AG04450 (cell line): ENCODE measurements around the gene MYL4. TPM values are rescaled to one million over a fixed set of nuclear protein-coding genes. Genes with fewer than 3 reads are reported as not detected.
"Not testable (repeated sequence)": the region's sequence is repeated elsewhere in the genome, so short reads cannot be mapped to it uniquely, and the experiment has no call there.

ENCODE experiments used
- CTCF ChIA-PET: fragments of 300-600, 350-600 bp; formaldehyde crosslinking; extraction: SDS; loops from one replicate; lab custom pipeline; 2022; ENCODE audit warnings: antibody characterized with exemption, inconsistent platforms; lab: Charles Lee
- POLR2A ChIA-PET: fragments of 350-600 bp; formaldehyde crosslinking; extraction: SDS; loops from one replicate; lab custom pipeline; 2021; ENCODE audit warnings: antibody characterized with exemption, inconsistent platforms; lab: Yijun Ruan, JAX
- DNase-seq: peaks from one replicate; pipeline ENCODE4 v3.0.0-alpha.2; 2011; ENCODE audit warnings: low read depth, low spot score
- H3K27ac ChIP-seq: one replicate; pipeline ENCODE4 v1.5.1; 2012; ENCODE audit warnings: low read depth, low read length, control low read depth
- H3K27me3 ChIP-seq: one replicate; pipeline ENCODE4 v1.6.0; 2012; ENCODE audit warnings: low read length; ENCODE audit not compliant: control insufficient read depth, insufficient read depth
- H3K4me3 ChIP-seq: 2 replicates; pipeline ENCODE4 v1.5.1; 2011; ENCODE audit warnings: mild to moderate bottlenecking, low read depth, low read length, control low read depth
- H3K9me3 ChIP-seq: 2 replicates; pipeline ENCODE4 v1.5.1; 2012; ENCODE audit warnings: low read length; ENCODE audit not compliant: control insufficient read depth, insufficient read depth
- polyA plus RNA-seq: library from polyadenylated mRNA; depleted of rRNA; stranded (reverse); fragments of >200 nt; gene quantifications from 2 replicates; pipeline ENCODE4 v1.2.3, GENCODE V29; 2011
- TF ChIP-seq, protein P1 (sequence below): IDR thresholded peaks from 2 replicates; pipeline ENCODE4 v1.5.1; 2011; ENCODE audit warnings: low read depth, low read length, control low read depth, inconsistent platforms

The MYL4 gene
- polyA plus RNA-seq, 1 experiment, result 0.19 TPM

DNA sequence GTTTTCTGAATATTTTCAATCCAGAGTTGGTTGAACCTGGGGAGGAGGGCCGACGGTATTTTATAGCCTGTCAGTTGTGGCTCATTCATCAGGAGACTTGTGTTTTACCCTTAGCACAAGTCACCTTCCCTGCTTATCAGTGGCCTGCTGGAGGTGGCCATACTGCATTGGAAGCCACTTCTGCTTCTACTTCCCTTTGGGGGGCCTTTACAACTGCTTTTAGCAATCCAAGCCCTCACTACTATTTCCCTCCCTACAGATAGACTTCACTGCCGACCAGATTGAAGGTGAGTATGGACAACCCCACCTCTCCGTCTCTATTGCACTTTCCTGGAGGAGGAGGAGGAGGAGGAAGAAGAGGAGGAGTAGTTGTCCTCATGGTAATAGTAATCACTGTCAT lies 4.4 kb downstream of the MYL4 start:
- H3K4me3 ChIP-seq, result no peak overlapping the region
- no peaks in the 10 kb centered on the region for H3K27me3 ChIP-seq
- TF ChIP-seq, protein P1, sequence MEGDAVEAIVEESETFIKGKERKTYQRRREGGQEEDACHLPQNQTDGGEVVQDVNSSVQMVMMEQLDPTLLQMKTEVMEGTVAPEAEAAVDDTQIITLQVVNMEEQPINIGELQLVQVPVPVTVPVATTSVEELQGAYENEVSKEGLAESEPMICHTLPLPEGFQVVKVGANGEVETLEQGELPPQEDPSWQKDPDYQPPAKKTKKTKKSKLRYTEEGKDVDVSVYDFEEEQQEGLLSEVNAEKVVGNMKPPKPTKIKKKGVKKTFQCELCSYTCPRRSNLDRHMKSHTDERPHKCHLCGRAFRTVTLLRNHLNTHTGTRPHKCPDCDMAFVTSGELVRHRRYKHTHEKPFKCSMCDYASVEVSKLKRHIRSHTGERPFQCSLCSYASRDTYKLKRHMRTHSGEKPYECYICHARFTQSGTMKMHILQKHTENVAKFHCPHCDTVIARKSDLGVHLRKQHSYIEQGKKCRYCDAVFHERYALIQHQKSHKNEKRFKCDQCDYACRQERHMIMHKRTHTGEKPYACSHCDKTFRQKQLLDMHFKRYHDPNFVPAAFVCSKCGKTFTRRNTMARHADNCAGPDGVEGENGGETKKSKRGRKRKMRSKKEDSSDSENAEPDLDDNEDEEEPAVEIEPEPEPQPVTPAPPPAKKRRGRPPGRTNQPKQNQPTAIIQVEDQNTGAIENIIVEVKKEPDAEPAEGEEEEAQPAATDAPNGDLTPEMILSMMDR, result no peak
- ChIA-PET POLR2A (no interaction called here), CTCF (no interaction called here)
- no peaks in the 10 kb centered on the region for H3K9me3 ChIP-seq
- no peak for DNase-seq
- no peak overlapping the region for H3K27ac ChIP-seq

DNA sequence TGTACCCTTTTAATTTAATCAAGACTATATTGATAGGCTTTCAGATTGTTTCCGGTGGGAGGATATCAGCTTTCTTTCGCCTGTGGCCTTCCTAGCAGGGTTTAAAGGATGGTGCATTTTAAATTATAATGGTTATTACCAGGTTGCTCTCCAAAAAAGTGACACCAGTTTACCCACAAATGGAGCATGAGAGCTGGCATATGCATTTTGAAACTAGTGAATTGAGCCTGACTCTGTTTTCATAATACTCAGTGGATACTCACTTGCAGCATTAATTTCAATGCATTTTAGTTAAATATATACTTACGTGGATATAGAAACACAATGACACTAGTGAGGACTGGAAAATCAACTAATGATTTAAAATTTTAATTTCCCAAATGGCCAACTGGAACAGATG lies 5.8 kb downstream of the MYL4 start:
- CTCF ChIA-PET, result no interaction called here
- no peak overlapping the region for H3K27ac ChIP-seq
- H3K4me3 ChIP-seq, result no peak overlapping the region
- no peaks in the 10 kb centered on the region for H3K9me3 ChIP-seq
- POLR2A ChIA-PET, result no interaction called here
- DNase-seq, result no peak
- TF ChIP-seq, protein P1, result no peak
- no peaks in the 10 kb centered on the region for H3K27me3 ChIP-seq

DNA sequence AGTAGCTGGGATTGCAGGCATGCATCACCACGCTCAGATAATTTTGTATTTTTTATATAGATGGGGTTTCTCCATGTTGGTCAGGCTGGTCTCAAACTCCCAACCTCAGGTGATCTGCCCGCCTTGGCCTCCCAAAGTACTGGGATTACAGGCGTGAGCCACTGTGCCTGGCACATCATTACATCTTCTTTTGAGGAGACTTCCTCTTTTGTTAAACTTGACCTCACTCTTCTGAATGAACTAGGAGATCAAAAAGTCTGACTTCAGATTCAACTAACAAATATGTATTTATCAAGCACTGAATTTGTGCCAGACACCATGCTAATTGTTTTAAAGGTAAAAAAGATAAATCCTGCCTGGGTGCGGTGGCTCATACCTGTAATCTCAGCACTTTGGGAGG lies 7.7 kb downstream of the MYL4 start:
- H3K9me3 ChIP-seq, H3K27me3 ChIP-seq, CTCF ChIA-PET, POLR2A ChIA-PET, DNase-seq, H3K4me3 ChIP-seq, H3K27ac ChIP-seq: not testable (repeated sequence)

DNA sequence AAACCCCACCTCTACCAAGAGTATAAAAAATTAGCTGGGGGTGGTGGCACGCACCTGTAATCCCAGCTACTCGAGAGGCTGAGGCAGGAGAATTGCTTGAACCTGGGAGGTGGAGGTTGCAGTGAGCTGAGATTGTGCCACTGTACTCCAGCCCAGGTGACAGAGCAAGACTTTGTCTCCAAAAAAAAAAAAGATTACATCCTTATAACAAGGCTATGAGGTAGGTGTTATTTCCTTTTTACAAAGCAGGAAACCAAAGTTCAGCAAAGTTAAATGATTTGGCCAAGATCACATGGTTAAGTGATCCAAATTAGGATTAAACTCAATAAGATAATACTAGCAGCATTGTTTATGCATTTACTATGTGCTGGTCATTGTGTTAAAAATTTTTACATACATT lies 8.1 kb downstream of the MYL4 start:
- DNase-seq, POLR2A ChIA-PET, CTCF ChIA-PET, H3K27me3 ChIP-seq, H3K4me3 ChIP-seq, H3K27ac ChIP-seq, H3K9me3 ChIP-seq: not testable (repeated sequence)

DNA sequence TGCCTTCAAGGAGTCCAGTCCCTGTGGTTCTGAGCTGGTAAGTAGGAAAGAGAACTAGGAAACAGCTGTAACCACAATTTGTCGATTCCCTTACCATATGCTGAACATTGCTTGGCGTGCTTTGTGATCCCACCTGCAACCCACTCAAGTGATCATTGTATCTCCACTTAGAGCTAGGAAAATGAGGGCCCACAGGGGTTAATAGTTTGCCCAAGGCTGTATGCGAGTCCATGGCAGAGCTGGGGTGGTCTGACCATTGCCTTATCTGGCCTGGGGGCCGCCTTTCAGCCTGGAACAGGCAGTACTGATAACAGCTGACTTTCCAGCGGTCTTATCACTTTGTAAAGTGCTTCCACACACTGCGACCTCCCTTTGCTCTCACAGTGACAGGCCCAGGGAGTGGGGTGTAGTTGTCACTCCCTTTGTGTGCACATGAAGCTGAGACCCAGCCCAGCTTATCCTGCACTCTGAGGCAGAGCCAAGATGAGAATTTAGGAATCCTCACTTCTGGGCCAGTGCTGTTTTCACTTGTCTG lies 9.8 kb downstream of the MYL4 start:
- no peak for DNase-seq
- no peak overlapping the region for H3K27ac ChIP-seq
- H3K9me3 ChIP-seq, result no peaks in the 10 kb centered on the region
- H3K4me3 ChIP-seq, result no peak overlapping the region
- POLR2A ChIA-PET, result interaction anchor here (1.0 kb wide), 1 partner anchor 29 kb away, joined by 4 read pairs; the partner anchor contains the start of gene CDC27
- no peaks in the 10 kb centered on the region for H3K27me3 ChIP-seq
- CTCF ChIA-PET, result no interaction called here
- TF ChIP-seq, protein P1, result no peak

DNA sequence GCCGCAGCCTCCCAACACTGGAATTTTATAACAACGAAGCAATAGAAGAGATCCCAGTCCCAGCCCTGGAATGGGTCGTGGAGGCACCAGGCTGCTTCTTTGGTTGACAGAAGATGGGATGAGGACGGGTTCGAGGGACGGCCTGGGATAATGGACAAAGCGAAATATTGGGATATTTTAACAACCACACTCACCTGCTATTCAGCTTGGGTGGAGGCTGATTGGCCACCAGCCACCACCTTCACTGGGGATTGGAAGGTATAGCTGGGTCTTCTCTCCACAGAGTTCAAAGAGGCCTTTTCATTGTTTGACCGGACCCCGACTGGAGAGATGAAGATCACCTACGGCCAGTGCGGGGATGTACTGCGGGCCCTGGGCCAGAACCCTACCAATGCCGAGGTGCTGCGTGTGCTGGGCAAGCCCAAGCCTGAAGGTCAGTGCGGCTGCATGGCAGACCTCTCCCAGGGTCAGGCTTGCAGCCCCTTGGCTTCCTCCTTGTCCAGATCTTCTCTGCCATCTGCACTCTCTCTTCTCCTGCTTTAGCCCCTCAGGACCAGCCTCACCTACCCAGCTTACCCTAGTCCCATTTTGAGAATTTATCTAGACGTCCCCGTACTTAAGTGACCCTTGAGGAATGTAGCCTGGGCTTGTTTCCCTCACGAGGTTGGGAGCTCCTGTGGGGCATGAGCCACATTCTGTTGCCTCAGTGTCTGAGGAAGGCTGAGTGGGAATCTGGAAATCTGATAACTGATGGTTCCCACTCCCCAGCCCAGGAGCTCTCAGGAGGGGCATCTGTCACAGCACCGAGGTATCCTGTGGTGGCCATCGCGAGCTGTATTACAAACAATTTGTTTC lies 10.7 kb downstream of the MYL4 start:
- DNase-seq, result no peak
- Histone ChIP-seq H3K9me3 (no peaks in the 10 kb centered on the region), H3K27me3 (no peaks in the 10 kb centered on the region), H3K27ac (no peak overlapping the region), H3K4me3 (no peak overlapping the region)
- TF ChIP-seq, protein P1, result no peak
- CTCF ChIA-PET, result interaction anchor here (1.0 to 1.2 kb wide), 2 partner anchors 9 to 95 kb away, joined by 3 to 4 read pairs; no protein-coding TSS in a partner anchor
- POLR2A ChIA-PET, result interaction anchor here (1.0 kb wide), 1 partner anchor 30 kb away, joined by 4 read pairs; the partner anchor contains the start of gene CDC27
